GM12873 (cell line): ENCODE measurements around the gene SOBP.

Experiments used
- TF ChIP-seq, protein P1 (sequence below): IDR thresholded peaks from 2 replicates; pipeline ENCODE4 v1.5.1; 2012; ENCODE audit warnings: low read depth, mild to moderate bottlenecking, moderate library complexity, low read length, control low read depth; ENCODE audit not compliant: insufficient read depth; ENCODE audit errors: missing control alignments

The SOBP gene

DNA sequence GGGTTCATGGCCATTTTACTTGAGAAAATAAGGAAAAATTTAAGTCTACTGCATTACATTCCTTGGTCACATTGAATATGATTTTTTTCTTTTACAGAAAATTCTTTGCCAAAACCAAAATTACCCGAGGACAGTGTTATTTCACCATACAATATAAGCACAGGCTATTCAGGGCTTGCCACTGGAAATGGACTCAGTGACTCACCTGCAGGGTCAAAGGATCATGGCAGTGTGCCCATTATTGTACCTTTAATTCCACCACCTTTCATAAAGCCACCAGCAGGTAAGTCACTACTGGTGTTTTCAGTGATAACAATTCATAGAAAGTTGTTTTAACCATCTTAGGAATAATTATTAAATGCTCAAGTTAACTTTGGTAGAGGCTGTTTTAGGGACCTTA lies 16.2 kb downstream of the SOBP start:
- TF ChIP-seq, protein P1, sequence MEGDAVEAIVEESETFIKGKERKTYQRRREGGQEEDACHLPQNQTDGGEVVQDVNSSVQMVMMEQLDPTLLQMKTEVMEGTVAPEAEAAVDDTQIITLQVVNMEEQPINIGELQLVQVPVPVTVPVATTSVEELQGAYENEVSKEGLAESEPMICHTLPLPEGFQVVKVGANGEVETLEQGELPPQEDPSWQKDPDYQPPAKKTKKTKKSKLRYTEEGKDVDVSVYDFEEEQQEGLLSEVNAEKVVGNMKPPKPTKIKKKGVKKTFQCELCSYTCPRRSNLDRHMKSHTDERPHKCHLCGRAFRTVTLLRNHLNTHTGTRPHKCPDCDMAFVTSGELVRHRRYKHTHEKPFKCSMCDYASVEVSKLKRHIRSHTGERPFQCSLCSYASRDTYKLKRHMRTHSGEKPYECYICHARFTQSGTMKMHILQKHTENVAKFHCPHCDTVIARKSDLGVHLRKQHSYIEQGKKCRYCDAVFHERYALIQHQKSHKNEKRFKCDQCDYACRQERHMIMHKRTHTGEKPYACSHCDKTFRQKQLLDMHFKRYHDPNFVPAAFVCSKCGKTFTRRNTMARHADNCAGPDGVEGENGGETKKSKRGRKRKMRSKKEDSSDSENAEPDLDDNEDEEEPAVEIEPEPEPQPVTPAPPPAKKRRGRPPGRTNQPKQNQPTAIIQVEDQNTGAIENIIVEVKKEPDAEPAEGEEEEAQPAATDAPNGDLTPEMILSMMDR: no peak

DNA sequence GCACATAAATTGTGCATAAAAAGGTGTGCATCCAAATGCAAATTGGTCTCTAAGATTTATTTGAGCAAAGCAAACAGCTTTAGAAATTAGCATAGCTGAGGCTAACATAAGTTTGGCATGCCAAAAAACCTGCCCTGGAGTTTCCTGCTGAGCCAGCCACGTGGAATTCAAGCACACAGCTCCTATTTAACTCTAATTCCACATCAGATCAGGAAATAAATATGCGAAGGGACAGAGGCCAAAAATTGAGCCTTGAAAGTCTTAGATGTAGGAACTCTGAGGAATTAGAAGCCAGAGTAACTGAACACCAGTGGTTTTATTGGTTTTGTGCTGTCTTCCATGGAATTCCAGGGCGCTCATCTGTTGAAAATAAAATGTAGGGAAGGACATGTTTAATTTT lies 19.6 kb downstream of the SOBP start:
- TF ChIP-seq, protein P1: no peak

DNA sequence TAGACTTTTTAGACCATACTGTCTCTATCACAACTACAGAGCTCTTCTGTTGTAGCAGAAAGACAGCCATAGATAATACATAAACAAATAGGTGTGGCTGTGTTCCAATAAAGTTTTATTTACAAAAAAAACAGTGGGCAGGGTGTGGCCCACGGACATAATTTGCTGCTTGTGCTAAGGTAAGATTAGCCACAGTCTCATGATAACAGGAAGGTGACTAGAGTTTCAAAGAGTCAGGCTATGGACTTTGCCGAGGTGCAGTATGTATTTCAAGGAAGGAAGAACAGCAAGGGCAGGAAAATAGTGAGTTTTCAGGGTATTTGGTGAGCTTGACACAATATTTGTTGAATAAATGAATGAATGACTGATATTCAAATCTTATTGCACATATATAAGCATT lies 20.2 kb downstream of the SOBP start:
- TF ChIP-seq, protein P1: no peak

DNA sequence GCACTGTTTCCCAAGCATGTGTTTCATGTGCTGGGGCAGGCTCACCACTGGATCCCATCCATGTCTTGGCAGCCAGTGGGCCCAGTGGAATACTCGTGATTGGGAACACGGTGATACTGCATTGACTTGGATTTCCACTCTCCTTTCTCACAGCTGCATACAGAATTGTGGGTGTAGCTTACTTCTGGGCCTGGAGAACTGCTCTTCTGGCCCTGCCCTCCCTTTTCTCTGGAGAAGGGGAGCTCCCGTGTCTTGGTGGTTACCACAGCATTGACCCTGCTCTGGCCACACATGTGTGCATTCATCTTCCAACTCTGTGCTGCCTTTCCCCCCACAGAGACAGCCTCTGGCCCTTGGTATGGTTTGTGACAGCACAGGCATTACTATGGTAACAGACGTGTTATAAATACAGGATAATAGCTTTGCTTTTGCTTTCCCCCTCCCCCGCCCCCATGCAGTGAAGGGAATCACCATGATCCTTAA lies 21.6 kb downstream of the SOBP start:
- TF ChIP-seq, protein P1: no peak

DNA sequence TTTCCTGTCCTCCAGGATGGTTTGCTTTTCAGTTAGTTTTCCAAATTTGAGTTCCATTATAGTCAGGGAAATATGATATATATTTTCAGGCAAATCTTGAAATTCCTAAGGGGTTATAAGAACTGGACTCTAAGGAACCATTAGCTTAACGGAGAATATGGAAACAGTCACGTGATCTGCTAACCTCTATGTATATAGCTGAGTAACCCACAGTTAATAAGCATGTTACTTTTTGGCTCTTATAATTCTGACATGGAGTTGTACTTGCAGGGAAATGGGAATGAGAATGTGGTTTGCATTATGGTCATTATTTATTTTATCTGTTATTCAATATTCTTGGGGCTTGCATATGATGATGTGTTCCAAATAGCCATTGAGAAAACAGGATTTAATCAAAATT lies 23.3 kb downstream of the SOBP start:
- TF ChIP-seq, protein P1: no peak

DNA sequence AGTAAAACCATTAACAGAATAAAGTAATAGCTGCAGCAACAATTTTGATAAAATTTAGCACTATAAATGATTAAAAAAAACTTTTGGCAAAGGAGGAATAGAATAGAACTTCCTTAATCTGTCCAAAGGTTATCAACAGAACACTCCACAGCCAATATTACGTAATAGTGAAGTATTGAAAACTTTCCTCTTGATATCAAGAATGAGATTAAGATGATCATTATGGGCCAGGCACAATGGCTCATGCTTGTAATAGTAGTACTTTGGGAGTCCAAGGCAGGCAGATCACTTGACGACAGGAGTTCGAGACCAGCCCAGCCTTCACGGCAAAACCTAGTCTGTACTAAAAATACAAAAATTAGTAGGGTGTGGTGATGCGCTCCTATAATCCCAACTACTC lies 26.0 kb downstream of the SOBP start:
- TF ChIP-seq, protein P1: no peak

DNA sequence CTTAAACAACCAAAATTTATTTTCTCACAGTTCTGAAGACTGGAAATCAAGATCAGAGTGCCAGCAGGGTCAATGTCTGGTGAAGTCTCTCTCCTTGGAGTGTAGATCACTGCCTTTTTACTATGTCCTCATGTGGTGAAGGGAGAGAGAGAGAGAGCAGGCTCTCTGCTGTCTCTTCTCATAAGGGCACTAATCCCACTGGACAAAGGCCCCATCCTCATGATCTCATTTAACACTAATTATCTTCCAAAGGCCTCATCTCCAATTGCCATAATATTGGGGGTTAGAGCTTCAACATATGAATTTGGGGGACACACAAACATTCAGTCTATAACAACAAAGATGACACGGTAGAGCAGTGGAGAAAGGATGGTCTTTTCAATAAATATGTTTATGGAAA lies 27.4 kb downstream of the SOBP start:
- TF ChIP-seq, protein P1: no peak
